SKM-1 treated with dmso at 0.1 percent for 144 hours (cell line): ENCODE results near the gene EPAS1.

ENCODE experiments used
- DNase-seq: peaks from one replicate; lab custom pipeline; 2025; ENCODE audit not compliant: unreplicated experiment; lab: John Stamatoyannopoulos, UW

EPAS1 gene

GRCh38 chr2:46338674-46339073 lies 41.5 kb downstream of the EPAS1 start:
- no peak for DNase-seq

- DNase-seq = no peak
These were observed 42.0 kb downstream of the EPAS1 start for GRCh38 chr2:46339200-46339599.

- no peak for DNase-seq
These were observed 42.7 kb downstream of the EPAS1 start for GRCh38 chr2:46339676-46340459.

GRCh38 chr2:46340740-46341420 lies 43.7 kb downstream of the EPAS1 start:
- no peak for DNase-seq

GRCh38 chr2:46342566-46343315 lies 45.5 kb downstream of the EPAS1 start:
- DNase-seq = no peak

GRCh38 chr2:46344706-46345105 lies 47.5 kb downstream of the EPAS1 start:
- no peak for DNase-seq

- DNase-seq = no peak
These were observed 48.6 kb downstream of the EPAS1 start for GRCh38 chr2:46345775-46346174.

- no peak for DNase-seq
These were observed 49.5 kb downstream of the EPAS1 start for GRCh38 chr2:46346719-46347118.

GRCh38 chr2:46347648-46348280 lies 50.6 kb downstream of the EPAS1 start:
- no peak for DNase-seq

- DNase-seq = no peak
These were observed 51.9 kb downstream of the EPAS1 start for GRCh38 chr2:46349115-46349547.

- no peak for DNase-seq
These were observed 53.0 kb downstream of the EPAS1 start for GRCh38 chr2:46350029-46350689.

GRCh38 chr2:46351098-46351749 lies 54.0 kb downstream of the EPAS1 start:
- DNase-seq = no peak

GRCh38 chr2:46351750-46352138 lies 54.5 kb downstream of the EPAS1 start:
- no peak for DNase-seq

- DNase-seq = no peak
These were observed 55.4 kb downstream of the EPAS1 start for GRCh38 chr2:46352621-46353020.

- DNase-seq = no peak
These were observed 56.3 kb downstream of the EPAS1 start for GRCh38 chr2:46353509-46353908.

- DNase-seq = no peak
These were observed 58.5 kb downstream of the EPAS1 start for GRCh38 chr2:46355756-46356155.

- DNase-seq = no peak
These were observed 59.8 kb downstream of the EPAS1 start for GRCh38 chr2:46356991-46357390.

- DNase-seq = no peak
These were observed 61.5 kb downstream of the EPAS1 start for GRCh38 chr2:46358713-46359112.

GRCh38 chr2:46360303-46360702 lies 63.1 kb downstream of the EPAS1 start:
- no peak for DNase-seq

GRCh38 chr2:46361920-46362666 lies 64.9 kb downstream of the EPAS1 start:
- no peak for DNase-seq
